Neural cell (in vitro differentiated cells): ENCODE results near the gene MUC12. TPM values are rescaled to one million over a fixed set of nuclear protein-coding genes. Genes with fewer than 3 reads are reported as not detected.
"Not testable (repeated sequence)": the region's sequence is repeated elsewhere in the genome, so short reads cannot be mapped to it uniquely, and the experiment has no call there.

Experiments used
- H2AFZ ChIP-seq: fragments of 200-600, 300-800 bp; sonication (generic), shearing (Covaris generic); 2 replicates; pipeline ENCODE4 v1.6.0; 2014; ENCODE audit warnings: low read depth, mild to moderate bottlenecking, antibody characterized with exemption, low read length, moderate library complexity
- H3F3A ChIP-seq: fragments of 200-600 bp; shearing (Covaris generic); 2 replicates; pipeline ENCODE4 v1.6.1; 2016; ENCODE audit warnings: mild to moderate bottlenecking, moderate library complexity, mixed read lengths, antibody characterized with exemption, low read length; ENCODE audit not compliant: insufficient read depth, poor library complexity, severe bottlenecking
- H3K27ac ChIP-seq: fragments of 200-600, 300-800 bp; sonication (generic), shearing (Covaris generic); 2 replicates; pipeline ENCODE4 v1.5.1; 2014; ENCODE audit warnings: mild to moderate bottlenecking, low read length, moderate library complexity
- H3K27me3 ChIP-seq: fragments of 300-800, 200-600 bp; sonication (generic), shearing (Covaris generic); 2 replicates; pipeline ENCODE4 v1.6.0; 2014; ENCODE audit warnings: mild to moderate bottlenecking, low read depth, low read length, moderate library complexity; ENCODE audit not compliant: insufficient read depth
- H3K36me3 ChIP-seq: fragments of 300-800, 200-600 bp; sonication (generic), shearing (Covaris generic); 2 replicates; pipeline ENCODE4 v1.5.1; 2014; ENCODE audit warnings: mild to moderate bottlenecking, antibody characterized with exemption, low read length, moderate library complexity; ENCODE audit not compliant: insufficient read depth
- H3K4me2 ChIP-seq: fragments of 300-800, 200-600 bp; sonication (generic), shearing (Covaris generic); 2 replicates; pipeline ENCODE4 v1.6.0; 2014; ENCODE audit warnings: mild to moderate bottlenecking, low read length
- H3K4me3 ChIP-seq: fragments of 300-800, 200-600 bp; sonication (generic), shearing (Covaris generic); 2 replicates; pipeline ENCODE4 v1.5.1; 2014; ENCODE audit warnings: mild to moderate bottlenecking, low read length, moderate library complexity
- H3K79me2 ChIP-seq: fragments of 200-600 bp; shearing (Covaris generic); replicated peaks from 2 replicates; pipeline ENCODE4 v1.6.0; 2014; ENCODE audit warnings: mild to moderate bottlenecking, low read length, moderate library complexity; ENCODE audit not compliant: insufficient read depth
- H3K9ac ChIP-seq: fragments of 300-800, 200-600 bp; sonication (generic), shearing (Covaris generic); 2 replicates; pipeline ENCODE4 v1.6.1; 2016; ENCODE audit warnings: mild to moderate bottlenecking, low read length, mixed read lengths
- H3K9me2 ChIP-seq: fragments of 200-600 bp; shearing (Covaris generic); 2 replicates; pipeline ENCODE4 v1.6.1; 2016; ENCODE audit warnings: mild to moderate bottlenecking, low read length, mixed read lengths; ENCODE audit not compliant: insufficient read depth
- H3K9me3 ChIP-seq: fragments of 200-600, 300-800 bp; sonication (generic), shearing (Covaris generic); 2 replicates; pipeline ENCODE4 v1.6.1; 2016; ENCODE audit warnings: mild to moderate bottlenecking, mixed run types, low read length, moderate library complexity, mixed read lengths
- H4K20me1 ChIP-seq: fragments of 200-600 bp; shearing (Covaris generic); 2 replicates; pipeline ENCODE4 v1.6.1; 2016; ENCODE audit warnings: mild to moderate bottlenecking, mixed run types; ENCODE audit not compliant: insufficient read depth
- CTCF ChIP-seq: fragments of 450-650 bp; IDR thresholded peaks from 2 replicates; pipeline ENCODE4 v1.5.1; 2014; ENCODE audit warnings: antibody characterized with exemption, mild to moderate bottlenecking, moderate library complexity; ENCODE audit not compliant: poor library complexity, severe bottlenecking
- EP300 ChIP-seq: fragments of 450-650 bp; conservative IDR thresholded peaks from 2 replicates; pipeline ENCODE4 v1.6.1; 2014; ENCODE audit warnings: antibody characterized with exemption, mild to moderate bottlenecking, moderate library complexity; ENCODE audit not compliant: poor library complexity, severe bottlenecking
- EZH2 ChIP-seq: fragments of 200-600, 300-800 bp; shearing (Covaris generic), sonication (generic); IDR thresholded peaks from 2 replicates; pipeline ENCODE4 v1.6.1; 2014; ENCODE audit warnings: antibody characterized with exemption, low read length, borderline replicate concordance, mild to moderate bottlenecking; ENCODE audit not compliant: insufficient read depth, poor library complexity, severe bottlenecking
- MXI1 ChIP-seq: fragments of 450-650 bp; conservative IDR thresholded peaks from 2 replicates; pipeline ENCODE4 v1.6.1; 2014; ENCODE audit warnings: antibody characterized with exemption, mild to moderate bottlenecking; ENCODE audit not compliant: poor library complexity, severe bottlenecking
- POLR2AphosphoS5 ChIP-seq: IDR thresholded peaks from 2 replicates; pipeline ENCODE4 v1.6.1; 2012
- RAD21 ChIP-seq: fragments of 450-650 bp; conservative IDR thresholded peaks from 2 replicates; pipeline ENCODE4 v1.6.1; 2014; ENCODE audit warnings: antibody characterized with exemption, mild to moderate bottlenecking, moderate library complexity
- SMC3 ChIP-seq: fragments of 450-650 bp; conservative IDR thresholded peaks from 2 replicates; pipeline ENCODE4 v1.6.1; 2014; ENCODE audit warnings: antibody characterized with exemption, mild to moderate bottlenecking, moderate library complexity; ENCODE audit not compliant: poor library complexity
- TAF1 ChIP-seq: IDR thresholded peaks from 2 replicates; pipeline ENCODE4 v1.6.1; 2012; ENCODE audit warnings: low read depth
- polyA plus RNA-seq: library from polyadenylated mRNA; depleted of rRNA; stranded (reverse); fragments of >200 nt; gene quantifications from 2 replicates; pipeline ENCODE4 v1.2.3, GENCODE V29; 2014
- TF ChIP-seq, protein P1 (sequence below): IDR thresholded peaks from 2 replicates; pipeline ENCODE4 v1.6.1; 2012; ENCODE audit warnings: borderline replicate concordance

MUC12 gene
- polyA plus RNA-seq, 1 donor from 2014 or later = not detected

GRCh38 chr7:100985033-100985797 lies 15.8 kb downstream of the MUC12 start:
- H3K27ac ChIP-seq, H3K79me2 ChIP-seq, H3K9me3 ChIP-seq, H3K27me3 ChIP-seq, H3K4me3 ChIP-seq, H2AFZ ChIP-seq, H3K9me2 ChIP-seq, H3K4me2 ChIP-seq, H3K36me3 ChIP-seq, H4K20me1 ChIP-seq, H3F3A ChIP-seq, H3K9ac ChIP-seq: not testable (repeated sequence)

DNA sequence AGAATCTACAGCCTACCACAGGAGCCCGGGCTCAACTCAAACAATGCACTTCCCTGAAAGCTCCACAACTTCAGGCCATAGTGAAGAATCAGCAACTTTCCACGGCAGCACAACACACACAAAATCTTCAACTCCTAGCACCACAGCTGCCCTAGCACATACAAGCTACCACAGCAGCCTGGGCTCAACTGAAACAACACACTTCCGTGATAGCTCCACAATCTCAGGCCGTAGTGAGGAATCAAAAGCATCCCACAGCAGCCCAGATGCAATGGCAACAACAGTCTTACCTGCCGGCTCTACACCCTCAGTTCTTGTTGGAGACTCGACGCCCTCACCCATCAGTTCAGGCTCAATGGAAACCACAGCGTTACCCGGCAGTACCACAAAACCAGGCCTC lies 22.3 kb downstream of the MUC12 start:
- Histone ChIP-seq H3K9me3 (no peaks in the 10 kb centered on the region), H3K36me3 (no peaks in the 10 kb centered on the region), H3K9me2 (no peaks in the 10 kb centered on the region), H3K4me2 (no peak overlapping the region), H3K79me2 (no peaks in the 10 kb centered on the region), H3K4me3 (no peak overlapping the region), H3K27ac (no peak overlapping the region), H3K9ac (no peak overlapping the region), H3F3A (no peaks in the 10 kb centered on the region), H4K20me1 (no peaks in the 10 kb centered on the region), H3K27me3 (no peaks in the 10 kb centered on the region), H2AFZ (no peak overlapping the region)
- TF ChIP-seq EP300 = no peak
- TF ChIP-seq TAF1 = no peak
- TF ChIP-seq SMC3 = no peak
- no peak for TF ChIP-seq POLR2AphosphoS5
- TF ChIP-seq RAD21 = no peak
- TF ChIP-seq, protein P1, sequence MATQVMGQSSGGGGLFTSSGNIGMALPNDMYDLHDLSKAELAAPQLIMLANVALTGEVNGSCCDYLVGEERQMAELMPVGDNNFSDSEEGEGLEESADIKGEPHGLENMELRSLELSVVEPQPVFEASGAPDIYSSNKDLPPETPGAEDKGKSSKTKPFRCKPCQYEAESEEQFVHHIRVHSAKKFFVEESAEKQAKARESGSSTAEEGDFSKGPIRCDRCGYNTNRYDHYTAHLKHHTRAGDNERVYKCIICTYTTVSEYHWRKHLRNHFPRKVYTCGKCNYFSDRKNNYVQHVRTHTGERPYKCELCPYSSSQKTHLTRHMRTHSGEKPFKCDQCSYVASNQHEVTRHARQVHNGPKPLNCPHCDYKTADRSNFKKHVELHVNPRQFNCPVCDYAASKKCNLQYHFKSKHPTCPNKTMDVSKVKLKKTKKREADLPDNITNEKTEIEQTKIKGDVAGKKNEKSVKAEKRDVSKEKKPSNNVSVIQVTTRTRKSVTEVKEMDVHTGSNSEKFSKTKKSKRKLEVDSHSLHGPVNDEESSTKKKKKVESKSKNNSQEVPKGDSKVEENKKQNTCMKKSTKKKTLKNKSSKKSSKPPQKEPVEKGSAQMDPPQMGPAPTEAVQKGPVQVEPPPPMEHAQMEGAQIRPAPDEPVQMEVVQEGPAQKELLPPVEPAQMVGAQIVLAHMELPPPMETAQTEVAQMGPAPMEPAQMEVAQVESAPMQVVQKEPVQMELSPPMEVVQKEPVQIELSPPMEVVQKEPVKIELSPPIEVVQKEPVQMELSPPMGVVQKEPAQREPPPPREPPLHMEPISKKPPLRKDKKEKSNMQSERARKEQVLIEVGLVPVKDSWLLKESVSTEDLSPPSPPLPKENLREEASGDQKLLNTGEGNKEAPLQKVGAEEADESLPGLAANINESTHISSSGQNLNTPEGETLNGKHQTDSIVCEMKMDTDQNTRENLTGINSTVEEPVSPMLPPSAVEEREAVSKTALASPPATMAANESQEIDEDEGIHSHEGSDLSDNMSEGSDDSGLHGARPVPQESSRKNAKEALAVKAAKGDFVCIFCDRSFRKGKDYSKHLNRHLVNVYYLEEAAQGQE = no peak
- no peak for TF ChIP-seq MXI1
- no peak for TF ChIP-seq CTCF
- no peak for TF ChIP-seq EZH2

DNA sequence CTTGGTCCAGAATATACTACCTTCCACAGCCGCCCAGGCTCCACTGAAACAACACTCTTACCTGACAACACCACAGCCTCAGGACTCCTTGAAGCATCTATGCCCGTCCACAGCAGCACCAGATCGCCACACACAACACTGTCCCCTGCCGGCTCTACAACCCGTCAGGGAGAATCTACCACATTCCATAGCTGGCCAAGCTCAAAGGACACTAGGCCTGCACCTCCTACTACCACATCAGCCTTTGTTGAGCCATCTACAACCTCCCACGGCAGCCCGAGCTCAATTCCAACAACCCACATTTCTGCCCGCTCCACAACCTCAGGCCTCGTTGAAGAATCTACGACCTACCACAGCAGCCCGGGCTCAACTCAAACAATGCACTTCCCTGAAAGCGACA lies 22.9 kb downstream of the MUC12 start:
- H3K9me3 ChIP-seq, H3K9ac ChIP-seq, H3K27ac ChIP-seq, H3K36me3 ChIP-seq, H3K4me3 ChIP-seq, H4K20me1 ChIP-seq, H2AFZ ChIP-seq, H3K79me2 ChIP-seq, H3K9me2 ChIP-seq, H3F3A ChIP-seq, H3K4me2 ChIP-seq, H3K27me3 ChIP-seq: not testable (repeated sequence)

GRCh38 chr7:100994671-100995070 lies 25.3 kb downstream of the MUC12 start:
- H3K27ac ChIP-seq, H3K4me3 ChIP-seq: not testable (repeated sequence)

DNA sequence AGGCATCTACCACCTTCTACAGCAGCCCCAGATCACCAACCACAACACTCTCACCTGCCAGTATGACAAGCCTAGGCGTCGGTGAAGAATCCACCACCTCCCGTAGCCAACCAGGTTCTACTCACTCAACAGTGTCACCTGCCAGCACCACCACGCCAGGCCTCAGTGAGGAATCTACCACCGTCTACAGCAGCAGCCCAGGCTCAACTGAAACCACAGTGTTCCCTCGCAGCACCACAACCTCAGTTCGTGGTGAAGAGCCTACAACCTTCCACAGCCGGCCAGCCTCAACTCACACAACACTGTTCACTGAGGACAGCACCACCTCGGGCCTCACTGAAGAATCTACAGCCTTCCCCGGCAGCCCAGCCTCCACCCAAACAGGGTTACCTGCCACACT lies 29.2 kb downstream of the MUC12 start:
- not testable (repeated sequence) for H3F3A ChIP-seq, H3K27me3 ChIP-seq, H4K20me1 ChIP-seq, H3K27ac ChIP-seq, H3K36me3 ChIP-seq, H3K4me3 ChIP-seq, H3K79me2 ChIP-seq, H2AFZ ChIP-seq, H3K9ac ChIP-seq, H3K4me2 ChIP-seq, H3K9me2 ChIP-seq, H3K9me3 ChIP-seq

More at GRCh38 chr7:100994671-100995070, 25.3 kb downstream of the MUC12 start:
- H3K4me2 ChIP-seq, H3K79me2 ChIP-seq, H3K9ac ChIP-seq, H3K27me3 ChIP-seq, H3K36me3 ChIP-seq, H2AFZ ChIP-seq, H3K9me2 ChIP-seq, H3K9me3 ChIP-seq, H4K20me1 ChIP-seq, H3F3A ChIP-seq: not testable (repeated sequence)
